GM23338 (cell line): ENCODE results near the gene IL1RN. TPM values are rescaled to one million over a fixed set of nuclear protein-coding genes. Genes with fewer than 3 reads are reported as not detected.

Experiments used
- ATAC-seq: fragments of 200-7000 bp; cut with Tn5 transposase; 3 replicates; pipeline ENCODE4 v1.9.1; 2020
- DNase-seq: peaks from one replicate; pipeline ENCODE4 v3.0.0-alpha.2; 2015; ENCODE audit warnings: low spot score
- H2AFZ ChIP-seq: fragments of 200-600 bp; sonication (generic); 2 replicates; pipeline ENCODE4 v1.8.0; 2016; ENCODE audit warnings: antibody characterized with exemption, mild to moderate bottlenecking, moderate library complexity
- H3F3A ChIP-seq: fragments of 200-600 bp; sonication (generic); replicated peaks from 2 replicates; pipeline ENCODE4 v1.8.0; 2017; ENCODE audit warnings: antibody characterized with exemption, mixed run types, low read depth
- H3K27ac ChIP-seq: fragments of 200-600 bp; sonication (generic); 2 replicates; pipeline ENCODE4 v1.6.1; 2016; ENCODE audit warnings: low read depth
- H3K27me3 ChIP-seq: fragments of 200-600 bp; sonication (generic); 2 replicates; pipeline ENCODE4 v1.8.0; 2016; ENCODE audit warnings: mild to moderate bottlenecking, mixed run types, moderate library complexity; ENCODE audit not compliant: insufficient read depth
- H3K36me3 ChIP-seq: fragments of 200-600 bp; sonication (generic); 2 replicates; pipeline ENCODE4 v1.8.0; 2016; ENCODE audit warnings: mild to moderate bottlenecking; ENCODE audit not compliant: insufficient read depth
- H3K4me1 ChIP-seq: fragments of 200-600 bp; sonication (generic); 2 replicates; pipeline ENCODE4 v1.8.0; 2016; ENCODE audit warnings: mild to moderate bottlenecking, moderate library complexity; ENCODE audit not compliant: insufficient read depth
- H3K4me2 ChIP-seq: fragments of 200-600 bp; sonication (generic); 2 replicates; pipeline ENCODE4 v1.7.1; 2017; ENCODE audit warnings: mixed run types
- H3K4me3 ChIP-seq: fragments of 200-600 bp; sonication (generic); 2 replicates; pipeline ENCODE4 v1.6.1; 2016; ENCODE audit warnings: mixed run types
- H3K79me2 ChIP-seq: fragments of 200-600 bp; sonication (generic); replicated peaks from 2 replicates; pipeline ENCODE4 v1.8.0; 2017; ENCODE audit warnings: mild to moderate bottlenecking; ENCODE audit not compliant: insufficient read depth
- H3K9me2 ChIP-seq: fragments of 200-600 bp; sonication (generic); 2 replicates; pipeline ENCODE4 v1.8.0; 2017; ENCODE audit not compliant: insufficient read depth
- H4K20me1 ChIP-seq: fragments of 200-600 bp; sonication (generic); replicated peaks from 2 replicates; pipeline ENCODE4 v1.8.0; 2017; ENCODE audit warnings: mild to moderate bottlenecking; ENCODE audit not compliant: insufficient read depth
- H3K27ac Mint-ChIP-seq: 2 replicates; pipeline ENCODE4 v1.8.0; 2020; ENCODE audit warnings: inconsistent platforms, mild to moderate bottlenecking, moderate library complexity, mixed read lengths
- H3K27me3 Mint-ChIP-seq: 3 replicates; pipeline ENCODE4 v1.8.0; 2022; ENCODE audit warnings: low read depth, mild to moderate bottlenecking, moderate library complexity, mixed read lengths, inconsistent platforms; ENCODE audit not compliant: insufficient read depth, poor library complexity
- H3K36me3 Mint-ChIP-seq: 3 replicates; pipeline ENCODE4 v1.8.0; 2021; ENCODE audit warnings: low read depth, mild to moderate bottlenecking, inconsistent platforms, moderate library complexity, mixed read lengths
- H3K4me1 Mint-ChIP-seq: 3 replicates; pipeline ENCODE4 v1.8.0; 2020; ENCODE audit warnings: mild to moderate bottlenecking, inconsistent platforms, mixed read lengths
- H3K4me3 Mint-ChIP-seq: 3 replicates; pipeline ENCODE4 v1.8.0; 2021; ENCODE audit warnings: moderate library complexity, mild to moderate bottlenecking, inconsistent platforms, mixed read lengths
- H3K9me3 Mint-ChIP-seq: 3 replicates; pipeline ENCODE4 v1.8.0; 2020; ENCODE audit warnings: moderate library complexity, mild to moderate bottlenecking, inconsistent platforms, mixed read lengths
- CREB1 ChIP-seq: fragments of 250-450 bp; sonication (Bioruptor Pico); IDR thresholded peaks from 2 replicates; pipeline ENCODE4 v1.5.0; 2020; ENCODE audit warnings: low read depth, mild to moderate bottlenecking, moderate library complexity
- CTCF ChIP-seq, 2 experiments: fragments of 200-600 bp in 1 of 2; sonication (generic) in 1 of 2; conservative IDR thresholded peaks; 2 replicates each; pipeline versions ENCODE4 v1.5.1 to v1.6.1; 2016 to 2017; ENCODE audit warnings: antibody characterized with exemption in 2 of 2, low read depth in 2 of 2, mild to moderate bottlenecking in 2 of 2, moderate library complexity in 1 of 2
- ZNF331 ChIP-seq: fragments of 250-450 bp; sonication (Bioruptor Pico); IDR thresholded peaks from 2 replicates; pipeline ENCODE4 v1.5.0; 2020; ENCODE audit warnings: low read depth, mild to moderate bottlenecking, moderate library complexity
- ZNF462 ChIP-seq: fragments of 250-450 bp; sonication (Bioruptor Pico); IDR thresholded peaks from 2 replicates; pipeline ENCODE4 v1.5.0; 2020; ENCODE audit warnings: mild to moderate bottlenecking, moderate library complexity
- polyA plus RNA-seq: library from polyadenylated mRNA; unstranded; fragments of >200 nt; fragmentation: Nextera tagmentation; extraction: Ambion mirVana; gene quantifications from 2 replicates; pipeline ENCODE4 v1.2.1, GENCODE V29; 2016
- total RNA-seq: library from RNA; depleted of rRNA; stranded (reverse); fragments of >200 nt; shearing (Covaris generic); gene quantifications from 2 replicates; pipeline ENCODE4 v1.2.3, GENCODE V29; 2014

The IL1RN gene
- total and polyA plus RNA-seq, 2 experiments from 2014 or later, result not detected

GRCh38 chr2:113112871-113113270 is 14.5 kb upstream of the IL1RN start (continued):
- TF ChIP-seq CTCF (conservative IDR thresholded peaks at IDR 0.05; ENCODE audit: low read depth in 2 of 2) (no peak), CREB1 (CRISPR knock-in tag) (no peak), ZNF331 (CRISPR knock-in tag) (no peak)

GRCh38 chr2:113113807-113114206 is 13.6 kb upstream of the IL1RN start:
- no peak for DNase-seq
- Histone ChIP-seq H3K4me3 (no peak overlapping the region), H3K27me3 (no peaks in the 10 kb centered on the region), H3K36me3 (no peaks in the 10 kb centered on the region), H3F3A (no peaks in the 10 kb centered on the region), H3K4me2 (no peak overlapping the region), H3K27ac (no peak overlapping the region), H3K79me2 (no peaks in the 10 kb centered on the region), H3K9me2 (peaks cover 17% of the 10 kb centered on the region), H3K4me1 (peaks cover 9% of the 10 kb centered on the region; the same call in 1 of the 2 replicates), H2AFZ (no peak overlapping the region), H4K20me1 (no peaks in the 10 kb centered on the region)
- no peaks in the 10 kb centered on the region for H3K9me3 Mint-ChIP-seq
- H3K4me3 Mint-ChIP-seq, result no peak overlapping the region
- no peaks in the 10 kb centered on the region for H3K27me3 Mint-ChIP-seq
- no peak for ATAC-seq
- no peaks in the 10 kb centered on the region for H3K4me1 Mint-ChIP-seq
- H3K36me3 Mint-ChIP-seq, result no peaks in the 10 kb centered on the region
- no peak overlapping the region for H3K27ac Mint-ChIP-seq
- no peak for TF ChIP-seq ZNF462 (CRISPR knock-in tag)
